GM12801 (cell line): ENCODE data around the gene MKNK2.

Source experiments
- TF ChIP-seq, protein P1 (sequence below): IDR thresholded peaks from one replicate; pipeline ENCODE4 v1.5.1; 2011; ENCODE audit warnings: control low read depth; ENCODE audit not compliant: insufficient read length; ENCODE audit errors: extremely low read depth

MKNK2 gene

DNA sequence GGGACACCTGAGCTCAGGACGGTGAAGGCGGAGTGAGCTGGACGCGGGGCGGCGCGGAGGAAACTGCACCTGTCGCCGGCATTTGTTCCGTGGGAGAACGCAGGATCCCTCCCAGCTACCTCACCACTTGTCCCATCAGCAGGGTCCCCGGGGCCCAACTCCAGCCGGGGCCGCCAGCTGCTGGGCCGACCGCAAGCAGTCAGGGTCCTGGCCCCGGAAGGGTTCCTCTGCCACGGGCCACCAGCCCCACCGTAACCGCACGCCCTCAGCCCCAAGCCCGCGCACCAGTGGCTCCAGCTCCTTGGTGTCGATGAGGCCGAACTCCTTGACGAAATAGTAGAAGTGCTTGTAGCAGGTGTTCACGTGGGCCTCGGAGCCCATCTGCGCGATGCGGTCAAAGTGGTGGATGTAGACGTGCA, 25.5 kb upstream of the MKNK2 start:
- TF ChIP-seq, protein P1, sequence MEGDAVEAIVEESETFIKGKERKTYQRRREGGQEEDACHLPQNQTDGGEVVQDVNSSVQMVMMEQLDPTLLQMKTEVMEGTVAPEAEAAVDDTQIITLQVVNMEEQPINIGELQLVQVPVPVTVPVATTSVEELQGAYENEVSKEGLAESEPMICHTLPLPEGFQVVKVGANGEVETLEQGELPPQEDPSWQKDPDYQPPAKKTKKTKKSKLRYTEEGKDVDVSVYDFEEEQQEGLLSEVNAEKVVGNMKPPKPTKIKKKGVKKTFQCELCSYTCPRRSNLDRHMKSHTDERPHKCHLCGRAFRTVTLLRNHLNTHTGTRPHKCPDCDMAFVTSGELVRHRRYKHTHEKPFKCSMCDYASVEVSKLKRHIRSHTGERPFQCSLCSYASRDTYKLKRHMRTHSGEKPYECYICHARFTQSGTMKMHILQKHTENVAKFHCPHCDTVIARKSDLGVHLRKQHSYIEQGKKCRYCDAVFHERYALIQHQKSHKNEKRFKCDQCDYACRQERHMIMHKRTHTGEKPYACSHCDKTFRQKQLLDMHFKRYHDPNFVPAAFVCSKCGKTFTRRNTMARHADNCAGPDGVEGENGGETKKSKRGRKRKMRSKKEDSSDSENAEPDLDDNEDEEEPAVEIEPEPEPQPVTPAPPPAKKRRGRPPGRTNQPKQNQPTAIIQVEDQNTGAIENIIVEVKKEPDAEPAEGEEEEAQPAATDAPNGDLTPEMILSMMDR, result no peak

DNA sequence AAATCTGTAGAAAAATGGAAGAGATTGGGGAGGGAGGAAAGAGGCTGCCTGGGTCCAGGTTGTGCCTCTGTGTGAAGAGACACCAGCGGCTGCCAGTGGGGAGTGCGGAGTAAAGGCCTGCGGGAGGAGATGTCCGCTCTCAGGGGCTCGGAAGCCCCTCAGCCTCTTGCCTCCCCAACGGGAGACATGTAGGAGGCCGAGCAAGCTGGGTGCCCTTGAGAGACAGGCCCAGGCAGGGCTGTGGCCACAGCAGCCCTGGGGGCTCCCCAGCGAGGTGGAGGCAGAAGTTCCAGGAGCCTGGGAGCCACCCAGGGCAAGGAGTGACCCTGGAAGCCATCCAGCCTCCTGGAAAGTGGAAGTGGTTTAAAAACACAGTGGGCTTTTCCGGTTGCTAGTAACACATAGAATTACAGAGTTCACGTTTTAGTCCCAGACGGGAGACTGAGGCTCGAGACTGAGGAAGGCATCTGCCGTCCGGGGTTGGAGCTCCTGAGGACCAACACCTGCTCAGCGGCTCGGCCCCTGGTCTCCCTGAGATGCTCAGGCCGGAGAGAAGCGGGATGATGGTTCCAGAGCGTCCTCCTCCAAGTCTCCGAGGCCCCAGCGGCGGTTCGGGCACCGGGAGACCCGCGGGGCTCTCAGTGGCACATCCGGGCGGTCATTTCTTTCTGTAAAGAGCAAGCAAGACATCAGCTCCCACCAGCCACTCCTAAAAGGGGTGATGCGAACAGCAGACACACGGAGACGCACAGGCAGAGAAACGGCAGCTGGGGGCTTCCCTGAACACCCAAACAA, 21.9 kb upstream of the MKNK2 start:
- TF ChIP-seq, protein P1, result no peak

DNA sequence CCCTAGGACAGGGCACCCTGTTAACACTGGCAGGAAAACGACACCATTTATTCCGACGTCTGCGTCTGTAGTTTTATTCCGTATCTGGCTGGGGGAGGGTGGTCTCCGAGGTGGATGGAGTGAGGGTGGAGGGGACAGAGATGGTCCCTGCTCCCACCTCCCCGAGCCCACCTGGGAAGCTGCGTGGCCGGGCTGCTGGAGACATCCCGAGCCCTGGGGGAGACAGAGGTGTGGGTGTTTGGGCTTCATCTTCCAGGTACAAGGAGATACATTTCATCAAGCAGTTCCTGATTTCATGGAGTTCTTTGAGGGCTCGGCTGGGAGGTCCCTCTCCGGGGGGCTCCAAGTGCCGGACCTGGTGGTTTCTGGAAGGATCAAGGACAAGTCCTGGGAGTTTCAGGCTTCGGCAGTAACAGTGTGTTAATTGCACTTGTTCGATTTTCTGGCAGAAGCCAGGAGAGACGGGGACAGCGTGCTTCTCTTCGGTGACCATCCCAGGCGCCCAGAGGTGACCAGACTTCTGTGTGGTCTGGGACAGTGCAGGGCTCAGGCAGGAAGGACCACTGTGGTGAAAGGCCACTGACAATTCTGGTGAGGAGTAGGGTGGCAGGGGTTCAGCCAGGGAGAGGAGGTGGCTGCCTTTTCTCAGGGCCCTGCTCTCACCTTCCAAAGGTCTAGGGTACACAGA, 20.1 kb upstream of the MKNK2 start:
- TF ChIP-seq, protein P1, result no peak

DNA sequence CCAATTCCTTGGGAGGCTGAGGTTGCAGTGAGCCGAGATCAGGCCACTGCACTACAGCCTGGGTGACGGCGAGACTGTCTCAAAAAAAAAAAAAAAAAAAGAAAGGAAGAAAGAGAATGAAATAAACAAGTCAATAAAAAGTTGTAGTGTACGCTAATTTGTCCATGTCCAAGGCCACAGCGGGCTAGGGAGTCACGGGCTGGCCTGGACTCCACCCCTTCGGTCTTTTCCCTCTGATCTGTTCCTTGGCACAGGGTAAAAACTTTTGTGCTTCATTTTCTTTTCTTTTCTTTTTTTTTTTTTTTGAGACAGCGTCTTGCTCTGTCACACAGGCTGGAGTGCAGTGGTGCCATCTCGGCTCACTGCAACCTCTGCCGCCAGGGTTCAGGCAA, 19.4 kb upstream of the MKNK2 start:
- TF ChIP-seq, protein P1, result no peak

DNA sequence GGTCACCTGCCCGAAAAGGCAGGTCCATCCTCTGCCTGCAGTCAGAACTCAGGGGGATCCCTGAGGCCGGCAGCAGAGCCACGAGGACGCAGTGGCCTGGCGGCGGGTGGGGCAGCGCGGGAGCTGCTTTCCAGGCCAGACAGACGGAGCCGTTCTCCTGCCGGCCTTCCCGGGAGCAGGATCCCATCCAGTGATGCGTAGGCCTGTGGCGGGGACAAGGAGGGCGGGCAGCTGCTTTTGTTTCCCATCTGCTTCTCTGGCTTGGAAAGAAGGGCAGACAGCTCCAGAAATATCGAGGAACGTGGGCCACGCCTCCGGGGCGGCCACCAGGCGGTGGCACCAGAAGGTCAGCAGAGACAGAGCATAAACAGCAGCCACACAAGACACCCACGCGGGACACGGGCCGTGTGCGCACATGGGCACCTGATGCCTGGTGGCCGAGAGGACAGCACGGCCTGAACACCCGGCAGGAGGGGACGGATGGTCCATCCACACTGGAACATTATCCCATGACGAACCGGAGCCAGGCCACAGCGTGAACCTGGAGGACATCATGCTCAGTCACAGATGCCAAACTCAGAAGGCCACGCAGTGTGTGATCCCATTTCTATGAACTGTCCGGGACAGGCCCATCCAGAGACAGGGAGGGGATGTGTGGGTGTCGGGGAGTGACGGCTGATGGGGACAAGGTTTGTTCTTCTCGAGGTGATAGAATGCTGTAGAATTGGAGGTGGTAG, 13.9 kb upstream of the MKNK2 start:
- TF ChIP-seq, protein P1, result no peak

DNA sequence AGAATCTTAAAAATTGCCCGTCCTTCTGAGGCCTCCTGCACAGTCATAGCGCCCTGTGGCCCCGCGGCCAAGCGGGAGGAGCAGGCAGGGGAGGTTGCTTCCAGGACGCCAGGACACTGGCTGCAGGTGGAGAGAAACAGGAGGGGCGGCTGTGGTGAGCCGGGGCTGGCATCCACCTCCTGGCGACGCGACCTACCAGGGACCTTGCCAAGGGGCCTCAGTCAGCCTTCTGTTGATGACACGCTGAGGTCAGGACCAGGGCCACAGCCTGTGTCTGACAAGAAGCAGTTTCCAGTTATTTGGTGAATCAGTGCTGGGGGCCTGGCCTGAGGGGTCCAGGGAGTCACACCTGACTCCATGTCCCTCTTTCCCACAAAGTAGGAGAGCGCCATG, 13.3 kb upstream of the MKNK2 start:
- TF ChIP-seq, protein P1, result no peak

DNA sequence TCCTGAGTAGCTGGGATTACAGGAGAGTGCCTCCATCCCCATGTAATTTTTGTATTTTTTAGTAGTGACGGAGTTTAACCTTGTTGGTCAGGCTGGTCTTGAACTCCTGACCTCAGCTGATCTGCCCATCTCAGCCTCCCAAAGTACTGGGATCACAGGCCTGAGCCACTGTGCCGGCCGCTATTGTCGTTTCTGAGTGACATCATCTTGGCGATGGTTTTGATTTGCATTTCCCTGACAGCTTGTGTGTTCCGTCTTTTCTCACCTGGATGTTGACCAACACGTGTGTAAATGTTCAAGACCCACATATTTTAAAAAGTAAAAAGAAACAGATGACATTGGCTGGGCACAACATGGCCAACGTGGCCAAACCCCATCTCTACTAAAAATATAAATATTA, 12.8 kb upstream of the MKNK2 start:
- TF ChIP-seq, protein P1, result no peak
